ENCODE measurements around the gene GTPBP8.

- TF ChIP-seq CTCF (IDR thresholded peaks at IDR 0.05; ENCODE audit: low read depth, low read length): no peak
- no peak for TF ChIP-seq EZH2phosphoT487 (IDR thresholded peaks at IDR 0.05; ENCODE audit: low read depth)
These were observed 42.4 kb upstream of the GTPBP8 start for GRCh38 chr3:112948346-112948838.

Data from OCI-LY3 (cell line).